Mucosa of rectum (tissue), 2 donors: ENCODE measurements around the gene ART5.
"Not testable (repeated sequence)": the region's sequence is repeated elsewhere in the genome, so short reads cannot be mapped to it uniquely, and the experiment has no call there.

Source experiments
- H3K27ac ChIP-seq, 2 donors: one replicate each; pipeline ENCODE4 v1.7.0; 2013; ENCODE audit warnings: inconsistent platforms in 2 of 2, low read depth in 2 of 2, low read length in 2 of 2
- H3K27me3 ChIP-seq, 2 donors: one replicate each; pipeline ENCODE4 v1.7.0; 2013; ENCODE audit warnings: low read length in 2 of 2; ENCODE audit not compliant: control insufficient read depth in 2 of 2, insufficient read depth in 2 of 2
- H3K36me3 ChIP-seq, 2 donors: one replicate each; pipeline ENCODE4 v1.7.0; 2013; ENCODE audit warnings: low read length in 2 of 2; ENCODE audit not compliant: control insufficient read depth in 2 of 2, insufficient read depth in 2 of 2
- H3K4me1 ChIP-seq, 2 donors: one replicate each; pipeline ENCODE4 v1.7.0; 2013; ENCODE audit warnings: low read length in 2 of 2, mild to moderate bottlenecking in 1 of 2; ENCODE audit not compliant: control insufficient read depth in 2 of 2, insufficient read depth in 2 of 2
- H3K4me3 ChIP-seq, 2 donors: one replicate each; pipeline ENCODE4 v1.7.0; 2013; ENCODE audit warnings: low read length in 2 of 2
- H3K9ac ChIP-seq, 2 donors: one replicate each; pipeline ENCODE4 v1.7.0; 2013; ENCODE audit warnings: low read length in 2 of 2, low read depth in 1 of 2, mild to moderate bottlenecking in 1 of 2
- H3K9me3 ChIP-seq, 2 donors: one replicate each; pipeline ENCODE4 v1.7.0; 2013; ENCODE audit warnings: low read length in 2 of 2; ENCODE audit not compliant: control insufficient read depth in 2 of 2
- donor health status: healthy.
- donor health status: Normal muscosa, but diverticular disease.

Gene ART5

DNA sequence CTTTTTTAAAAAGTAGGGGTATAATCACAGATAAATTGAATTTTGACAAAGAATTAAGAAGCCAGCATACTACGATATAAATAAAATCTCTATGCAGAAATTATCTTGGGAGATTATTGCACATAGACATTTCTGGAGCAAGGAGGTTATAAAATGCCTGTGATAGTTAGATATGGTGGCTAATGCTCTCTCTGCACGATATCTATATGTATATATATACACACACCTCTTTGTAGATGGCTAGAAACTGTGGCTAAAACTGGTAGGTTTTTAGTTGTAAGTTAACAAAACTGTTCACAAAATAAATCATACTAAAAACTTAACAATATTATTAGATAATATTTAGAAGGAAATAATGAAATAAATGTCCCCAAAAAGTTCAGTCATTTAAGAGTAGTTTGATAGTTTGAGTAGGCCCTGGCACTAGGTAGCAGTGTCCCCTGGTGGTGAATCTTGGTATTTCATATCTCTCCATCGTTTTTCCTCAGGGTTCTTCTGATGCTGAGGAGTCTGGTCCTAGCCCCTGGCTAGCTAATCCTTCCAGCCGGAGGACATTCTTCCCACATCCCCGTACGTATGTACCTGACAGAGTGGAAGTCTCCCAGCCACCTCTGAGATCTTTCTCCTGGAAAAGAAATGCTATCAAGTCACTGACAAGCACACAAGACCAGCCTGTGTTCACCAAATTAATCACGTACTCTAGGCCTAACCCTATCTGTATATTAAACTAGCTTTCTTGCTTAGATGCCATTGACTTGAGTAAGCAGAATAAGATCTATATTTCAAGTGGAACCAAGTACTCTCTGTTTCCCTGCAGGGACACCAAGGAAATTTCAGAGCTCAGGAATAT lies 32.2 kb downstream of the ART5 start:
- H3K4me3 ChIP-seq, result no peak overlapping the region
- no peak overlapping the region for H3K27ac ChIP-seq
- H3K9me3 ChIP-seq, result no peaks in the 10 kb centered on the region
- H3K9ac ChIP-seq, result no peak overlapping the region
- no peaks in the 10 kb centered on the region for H3K4me1 ChIP-seq
- H3K27me3 ChIP-seq, result no peaks in the 10 kb centered on the region
- no peaks in the 10 kb centered on the region for H3K36me3 ChIP-seq

DNA sequence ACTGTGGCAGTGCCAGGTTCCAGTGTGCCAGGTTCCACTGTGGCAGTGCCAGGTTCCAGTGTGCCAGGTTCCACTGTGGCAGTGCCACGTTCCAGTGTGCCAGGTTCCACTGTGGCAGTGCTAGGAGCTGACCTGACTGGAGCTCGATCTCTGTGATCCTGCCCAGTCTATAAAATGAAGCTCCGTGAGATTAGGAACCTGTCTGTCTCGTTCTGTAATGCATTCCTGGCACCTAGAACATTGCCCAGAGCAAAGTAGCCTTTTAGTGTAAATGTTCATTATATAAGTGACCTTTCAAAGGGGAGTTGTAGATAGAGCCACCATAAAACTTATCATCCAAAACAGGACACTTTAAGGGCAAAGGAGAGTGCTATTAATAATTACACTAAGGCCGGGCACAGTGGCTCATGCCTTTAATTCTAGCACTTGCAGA lies 36.0 kb downstream of the ART5 start:
- no peaks in the 10 kb centered on the region for H3K36me3 ChIP-seq
- no peak overlapping the region for H3K4me3 ChIP-seq
- H3K9me3 ChIP-seq, result no peaks in the 10 kb centered on the region
- H3K9ac ChIP-seq, result no peak overlapping the region
- H3K4me1 ChIP-seq, result no peaks in the 10 kb centered on the region
- H3K27me3 ChIP-seq, result no peaks in the 10 kb centered on the region
- no peak overlapping the region for H3K27ac ChIP-seq

DNA sequence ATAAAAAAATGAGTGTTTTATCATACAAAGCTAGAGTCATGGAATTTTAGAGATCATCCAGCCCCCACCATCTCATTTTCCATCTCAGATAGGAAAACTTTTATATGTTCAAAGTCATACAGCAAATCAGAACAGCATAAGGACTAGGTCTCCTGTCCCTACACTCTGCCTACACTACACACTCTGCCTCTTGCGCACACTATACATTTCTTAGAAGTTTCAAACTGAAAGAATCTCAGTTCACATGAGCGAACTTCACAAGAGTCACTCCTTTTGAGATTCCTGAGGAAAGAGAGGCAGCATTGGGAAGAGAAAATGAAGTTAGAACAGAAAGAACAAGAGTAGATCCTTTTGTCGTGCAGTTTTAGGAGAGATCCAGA lies 36.5 kb downstream of the ART5 start:
- no peaks in the 10 kb centered on the region for H3K27me3 ChIP-seq
- H3K4me1 ChIP-seq, result no peaks in the 10 kb centered on the region
- H3K4me3 ChIP-seq, result no peak overlapping the region
- H3K27ac ChIP-seq, result no peak overlapping the region
- no peak overlapping the region for H3K9ac ChIP-seq
- H3K9me3 ChIP-seq, result no peaks in the 10 kb centered on the region
- H3K36me3 ChIP-seq, result no peaks in the 10 kb centered on the region

DNA sequence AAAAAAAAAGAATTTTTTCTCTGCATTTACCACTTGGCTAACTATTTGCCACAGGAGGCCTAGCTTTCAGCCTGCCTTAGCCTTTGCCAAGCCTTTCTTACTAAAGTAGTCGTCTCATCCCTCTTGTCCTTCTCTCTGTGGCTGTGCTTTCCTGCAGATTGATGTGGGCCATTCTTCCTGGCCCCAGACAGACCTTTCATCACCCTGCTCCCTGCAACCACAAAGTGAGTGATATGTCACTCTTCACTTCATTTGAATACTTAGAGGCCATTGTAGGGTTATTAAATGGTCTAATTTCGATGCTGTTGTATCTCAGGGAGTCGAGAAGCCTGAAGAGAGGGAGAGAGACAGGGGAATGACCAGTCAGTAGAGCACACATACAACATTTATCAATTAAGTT lies 37.6 kb downstream of the ART5 start:
- Histone ChIP-seq H3K27me3 (no peaks in the 10 kb centered on the region), H3K9ac (no peak overlapping the region), H3K27ac (no peak overlapping the region), H3K36me3 (no peaks in the 10 kb centered on the region), H3K9me3 (no peaks in the 10 kb centered on the region), H3K4me3 (no peak overlapping the region), H3K4me1 (no peaks in the 10 kb centered on the region)

DNA sequence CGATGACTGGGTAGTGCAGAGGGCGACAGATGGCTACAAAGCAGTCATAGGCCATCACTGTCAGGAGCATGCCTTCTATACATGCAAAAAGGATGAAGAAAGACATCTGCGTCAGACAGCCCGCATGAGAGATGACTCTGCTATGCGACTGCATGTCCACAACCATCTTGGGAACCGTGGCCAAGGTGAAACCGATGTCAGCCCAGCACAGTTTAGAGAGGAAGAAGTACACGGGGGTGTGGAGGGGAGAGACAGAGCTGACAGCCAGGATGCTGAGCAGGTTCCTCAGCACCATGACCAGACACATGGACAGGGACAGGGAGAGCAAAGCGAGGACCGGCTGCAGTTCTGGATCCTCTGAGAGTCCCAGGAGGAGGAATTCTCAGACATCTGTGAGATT lies 41.6 kb downstream of the ART5 start:
- not testable (repeated sequence) for H3K9me3 ChIP-seq, H3K27me3 ChIP-seq, H3K4me1 ChIP-seq, H3K27ac ChIP-seq, H3K9ac ChIP-seq, H3K36me3 ChIP-seq, H3K4me3 ChIP-seq

DNA sequence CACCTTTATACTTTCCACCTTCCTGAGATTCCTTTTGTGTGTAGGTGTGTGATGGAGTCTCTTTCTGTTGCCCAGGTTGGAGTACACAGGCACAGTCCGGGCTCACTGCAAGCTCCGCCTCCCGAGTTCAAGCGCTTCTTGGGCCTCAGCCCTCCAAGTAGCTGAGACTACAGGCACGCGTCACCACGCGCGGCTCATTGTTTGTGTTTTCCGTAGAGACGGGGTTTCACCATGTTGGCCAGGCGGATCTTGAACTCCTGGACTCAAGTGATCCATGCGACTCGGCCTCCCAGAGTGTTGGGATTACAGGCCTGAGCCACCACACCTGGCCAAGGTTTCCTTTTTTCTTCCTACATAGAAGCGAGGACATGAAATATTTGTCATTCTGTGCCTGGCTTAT lies 44.0 kb downstream of the ART5 start:
- not testable (repeated sequence) for H3K27ac ChIP-seq, H3K9me3 ChIP-seq, H3K27me3 ChIP-seq, H3K4me1 ChIP-seq, H3K36me3 ChIP-seq, H3K9ac ChIP-seq, H3K4me3 ChIP-seq

DNA sequence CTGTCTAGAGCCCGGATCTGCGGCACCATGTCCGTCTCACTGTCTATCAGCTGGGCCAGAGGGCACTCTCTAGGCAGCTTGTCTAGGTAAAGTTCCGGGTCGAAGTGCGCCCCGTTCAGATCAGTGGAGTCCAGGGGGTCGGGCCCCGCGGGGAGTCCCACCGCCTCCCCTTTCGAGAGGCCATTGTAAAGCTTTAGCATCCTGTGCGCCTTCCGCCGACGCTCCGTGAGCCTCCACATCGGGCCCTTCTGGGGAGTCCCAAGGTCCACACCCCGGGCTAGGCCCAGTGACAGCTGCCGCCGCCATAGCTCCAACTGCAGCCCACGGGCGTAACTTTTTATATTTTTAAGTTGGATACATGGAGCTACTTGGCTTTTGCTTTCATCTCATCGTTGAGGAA lies 50.5 kb downstream of the ART5 start:
- not testable (repeated sequence) for H3K4me1 ChIP-seq, H3K36me3 ChIP-seq, H3K9ac ChIP-seq, H3K27ac ChIP-seq, H3K4me3 ChIP-seq, H3K9me3 ChIP-seq, H3K27me3 ChIP-seq

DNA sequence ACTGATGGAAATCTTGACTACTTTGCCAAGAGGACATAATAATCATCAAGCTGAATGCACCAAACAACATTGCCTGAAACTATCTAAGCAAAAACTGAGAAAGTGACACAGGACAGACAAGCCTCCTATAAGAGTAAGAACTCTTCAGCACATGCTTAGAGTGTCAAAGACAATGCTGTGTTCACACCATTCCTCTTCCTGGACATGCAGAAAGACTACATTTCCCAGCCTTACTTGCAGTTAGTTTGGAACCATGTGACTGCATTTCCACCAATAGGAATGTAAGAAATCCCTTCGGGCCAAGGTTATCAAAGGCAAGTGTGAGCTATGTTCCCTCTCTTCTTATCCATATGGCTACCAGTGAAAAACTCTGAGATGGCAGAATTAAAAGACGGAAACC lies 51.6 kb downstream of the ART5 start:
- H3K27me3 ChIP-seq, H3K36me3 ChIP-seq, H3K4me3 ChIP-seq, H3K27ac ChIP-seq, H3K4me1 ChIP-seq, H3K9ac ChIP-seq, H3K9me3 ChIP-seq: not testable (repeated sequence)

DNA sequence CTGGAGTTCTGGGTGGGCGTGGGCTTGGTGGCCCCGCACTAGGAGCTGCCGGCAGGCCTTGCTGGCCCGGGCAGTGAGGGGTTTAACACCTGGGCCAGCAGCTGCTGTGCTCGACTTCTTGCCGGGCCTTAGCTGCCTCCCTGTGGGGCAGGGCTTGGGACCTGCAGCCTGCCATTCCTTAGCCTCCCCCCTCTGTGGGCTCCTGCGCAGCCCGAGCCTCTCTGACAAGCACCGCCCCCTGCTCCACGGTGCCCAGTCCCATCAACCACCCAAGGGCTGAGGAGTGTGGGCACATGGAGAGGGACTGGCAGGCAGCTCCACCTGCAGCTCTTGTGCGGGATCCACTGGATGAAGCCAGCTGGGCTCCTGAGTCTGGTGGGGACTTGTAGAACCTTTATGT lies 53.0 kb downstream of the ART5 start:
- not testable (repeated sequence) for H3K9me3 ChIP-seq, H3K4me1 ChIP-seq, H3K27ac ChIP-seq, H3K4me3 ChIP-seq, H3K27me3 ChIP-seq, H3K9ac ChIP-seq, H3K36me3 ChIP-seq
